ENCODE measurements around the gene DHRS7B. TPM values are rescaled to one million over a fixed set of nuclear protein-coding genes. Genes with fewer than 3 reads are reported as not detected.
"Not testable (repeated sequence)": the region's sequence is repeated elsewhere in the genome, so short reads cannot be mapped to it uniquely, and the experiment has no call there.

DHRS7B gene
- total RNA-seq, 1 donor from 2014 or later: 19.9 TPM

GRCh38 chr17:21105064-21105894 lies 21.5 kb upstream of the DHRS7B start:
- DNase-seq (ENCODE audit: low spot score, unreplicated experiment): no peak
- no peaks in the 10 kb centered on the region for H3K36me3 Mint-ChIP-seq (ENCODE audit: insufficient read depth)
- TF ChIP-seq CTCF (IDR thresholded peaks at IDR 0.05; ENCODE audit: unreplicated experiment): no peak
- H3K4me3 Mint-ChIP-seq (ENCODE audit: low read depth): no peak overlapping the region
- no peaks in the 10 kb centered on the region for H3K27me3 Mint-ChIP-seq
- H3K27ac Mint-ChIP-seq: no peak overlapping the region
- H3K4me1 Mint-ChIP-seq (ENCODE audit: low read depth): no peaks in the 10 kb centered on the region
- no peaks in the 10 kb centered on the region for H3K9me3 Mint-ChIP-seq (ENCODE audit: low read depth)

- no peak for TF ChIP-seq CTCF (IDR thresholded peaks at IDR 0.05; ENCODE audit: unreplicated experiment)
- H3K9me3 Mint-ChIP-seq (ENCODE audit: low read depth): no peaks in the 10 kb centered on the region
- H3K36me3 Mint-ChIP-seq (ENCODE audit: insufficient read depth): no peaks in the 10 kb centered on the region
- no peaks in the 10 kb centered on the region for H3K27me3 Mint-ChIP-seq
- no peaks in the 10 kb centered on the region for H3K4me1 Mint-ChIP-seq (ENCODE audit: low read depth)
- no peak for DNase-seq (ENCODE audit: low spot score, unreplicated experiment)
- no peak overlapping the region for H3K27ac Mint-ChIP-seq
- H3K4me3 Mint-ChIP-seq (ENCODE audit: low read depth): no peak overlapping the region
These were observed 20.4 kb upstream of the DHRS7B start for GRCh38 chr17:21106316-21106715.

- H3K27ac Mint-ChIP-seq; H3K4me1 Mint-ChIP-seq (ENCODE audit: low read depth); H3K4me3 Mint-ChIP-seq (ENCODE audit: low read depth); H3K27me3 Mint-ChIP-seq; DNase-seq (ENCODE audit: low spot score, unreplicated experiment); H3K9me3 Mint-ChIP-seq (ENCODE audit: low read depth); H3K36me3 Mint-ChIP-seq (ENCODE audit: insufficient read depth): not testable (repeated sequence)
These were observed 19.6 kb upstream of the DHRS7B start for GRCh38 chr17:21107067-21107650.

GRCh38 chr17:21108651-21109050 lies 18.1 kb upstream of the DHRS7B start:
- H3K27me3 Mint-ChIP-seq: no peaks in the 10 kb centered on the region
- no peak for DNase-seq (ENCODE audit: low spot score, unreplicated experiment)
- no peaks in the 10 kb centered on the region for H3K4me1 Mint-ChIP-seq (ENCODE audit: low read depth)
- no peak overlapping the region for H3K27ac Mint-ChIP-seq
- TF ChIP-seq CTCF (IDR thresholded peaks at IDR 0.05; ENCODE audit: unreplicated experiment): no peak
- no peaks in the 10 kb centered on the region for H3K36me3 Mint-ChIP-seq (ENCODE audit: insufficient read depth)
- H3K4me3 Mint-ChIP-seq (ENCODE audit: low read depth): no peak overlapping the region
- no peaks in the 10 kb centered on the region for H3K9me3 Mint-ChIP-seq (ENCODE audit: low read depth)

GRCh38 chr17:21113049-21113690 lies 13.6 kb upstream of the DHRS7B start:
- H3K27ac Mint-ChIP-seq: no peak overlapping the region
- DNase-seq (ENCODE audit: low spot score, unreplicated experiment): no peak
- no peaks in the 10 kb centered on the region for H3K36me3 Mint-ChIP-seq (ENCODE audit: insufficient read depth)
- TF ChIP-seq CTCF (IDR thresholded peaks at IDR 0.05; ENCODE audit: unreplicated experiment): no peak
- H3K27me3 Mint-ChIP-seq: peaks cover 8% of the 10 kb centered on the region
- H3K4me1 Mint-ChIP-seq (ENCODE audit: low read depth): no peaks in the 10 kb centered on the region
- no peaks in the 10 kb centered on the region for H3K9me3 Mint-ChIP-seq (ENCODE audit: low read depth)
- H3K4me3 Mint-ChIP-seq (ENCODE audit: low read depth): no peak overlapping the region
